GM21390 (cell line): ENCODE measurements around the gene FOXK2.
A peak's percentile ranks its signal among the peaks of the same experiment; 100 is the strongest.
"Not testable (repeated sequence)": the region's sequence is repeated elsewhere in the genome, so short reads cannot be mapped to it uniquely, and the experiment has no call there.

Experiments used
- ATAC-seq: cut with Tn5 transposase; IDR thresholded peaks from one replicate; pipeline ENCODE4 v1.9.1; 2021; ENCODE audit not compliant: unreplicated experiment

FOXK2 gene

DNA sequence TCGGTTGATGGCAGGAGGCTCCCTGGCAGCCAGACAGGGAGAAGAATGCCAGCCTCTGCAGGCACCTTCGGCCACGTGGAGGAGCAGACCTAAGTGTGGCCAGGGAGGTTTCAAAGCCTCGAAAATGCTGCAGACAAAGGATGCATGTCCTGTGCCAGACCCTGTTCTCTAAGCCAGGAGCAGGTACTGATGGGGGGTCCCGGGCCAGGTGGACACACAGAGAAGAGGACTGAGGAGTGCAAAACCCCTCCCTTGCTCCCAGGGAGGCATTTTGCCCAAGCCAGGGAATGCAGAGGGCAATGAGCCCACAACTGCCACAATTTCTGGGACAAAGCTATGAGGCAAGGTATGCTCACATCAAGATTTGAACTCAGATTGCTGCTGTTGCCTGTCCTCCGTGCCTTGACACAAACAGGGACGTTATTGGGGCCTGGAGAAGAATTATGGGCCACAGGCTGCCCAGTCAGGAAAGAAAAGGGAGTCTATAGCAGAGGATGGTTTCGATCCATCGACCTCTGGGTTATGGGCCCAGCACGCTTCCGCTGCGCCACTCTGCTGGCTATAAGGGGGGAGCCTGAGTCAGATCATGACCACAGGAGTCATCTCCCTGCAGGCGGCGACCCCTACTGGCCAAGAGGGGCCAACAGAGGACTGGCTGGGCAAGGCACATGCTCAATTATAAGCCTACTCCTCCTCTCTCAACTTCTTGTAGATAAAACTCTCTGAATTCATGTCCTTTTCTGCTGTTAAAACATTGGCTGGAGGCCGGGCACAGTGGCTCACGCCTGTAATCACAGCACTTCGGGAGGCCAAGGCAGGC is 25.1 kb upstream of the FOXK2 start:
- peak; percentile 57 for ATAC-seq

DNA sequence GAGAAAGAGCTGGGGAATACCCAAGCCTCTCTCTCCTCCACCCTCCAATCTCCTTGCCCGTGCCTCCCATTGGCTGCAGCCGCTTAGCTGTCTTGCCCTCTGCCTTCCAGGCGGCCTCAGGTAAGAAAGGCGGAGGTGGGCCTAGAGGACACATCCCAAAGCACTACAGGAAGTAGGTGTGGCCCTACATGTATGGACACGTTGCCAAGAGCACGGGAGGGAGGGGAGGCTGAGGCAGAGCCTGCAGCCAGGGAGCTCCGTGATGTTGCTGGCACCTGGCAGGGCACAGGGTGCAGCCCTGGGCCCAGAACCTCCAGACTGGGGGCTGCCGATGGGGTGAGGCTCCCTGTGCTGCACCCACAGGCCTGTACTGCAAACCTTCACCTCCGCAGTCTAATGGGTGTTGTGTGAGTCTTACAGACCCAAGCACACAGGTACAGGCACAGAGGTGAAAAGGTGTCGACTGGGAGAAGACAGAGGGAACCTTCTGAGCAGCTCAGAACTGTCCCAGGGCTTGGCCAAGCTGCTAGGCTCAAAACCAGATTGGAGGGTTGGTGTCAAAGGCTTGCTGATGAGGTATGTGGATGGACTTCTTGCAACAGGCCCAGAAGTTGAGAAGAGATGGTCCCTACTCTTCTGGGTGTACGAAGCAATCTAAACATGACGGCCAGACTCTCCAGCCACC is 23.5 kb upstream of the FOXK2 start:
- ATAC-seq: no peak

DNA sequence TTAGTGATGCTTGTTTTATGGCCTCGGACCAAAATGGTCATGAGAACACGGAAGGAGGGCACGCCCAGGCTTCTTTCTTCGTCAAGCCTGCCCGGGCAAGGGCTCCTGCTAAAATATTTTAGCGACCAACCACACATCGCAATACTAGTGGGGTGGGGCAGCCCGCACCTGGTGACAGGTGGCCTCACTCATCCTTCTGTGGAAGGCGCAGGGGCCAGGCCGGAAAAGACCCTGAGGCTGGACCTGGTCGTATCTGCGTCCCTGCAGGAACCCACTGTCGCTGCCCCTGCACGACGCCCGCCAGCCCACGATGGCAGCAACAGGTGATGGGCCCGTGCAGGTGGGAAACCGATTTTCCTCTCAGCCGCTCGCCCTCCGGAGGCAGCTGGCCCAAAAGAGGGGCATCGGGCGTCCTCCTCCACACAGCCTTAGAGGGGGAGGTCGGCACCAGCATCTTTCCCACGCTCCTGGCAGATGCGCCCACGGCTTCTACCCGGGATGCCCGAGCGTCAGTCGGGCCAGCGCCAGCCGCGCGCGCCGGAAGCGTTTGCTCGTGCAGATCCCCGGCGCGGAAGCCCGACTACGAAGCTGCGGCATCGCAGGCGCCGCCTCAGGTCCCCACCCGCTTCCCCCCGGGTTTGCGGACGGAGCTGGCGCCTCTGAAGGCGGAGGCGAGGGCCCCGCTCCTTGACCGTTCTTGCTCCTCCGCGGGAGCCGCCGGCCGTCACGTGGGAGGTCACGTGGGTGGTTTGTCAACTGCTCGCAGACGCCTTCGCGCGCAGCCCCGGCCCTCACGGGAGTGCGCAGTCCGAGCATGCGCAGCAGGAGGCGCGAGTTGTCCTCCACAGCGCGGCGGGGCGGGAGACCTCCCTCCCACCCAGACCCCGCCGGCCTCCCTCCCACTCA is 22.8 kb upstream of the FOXK2 start:
- peak; percentile 53 for ATAC-seq

DNA sequence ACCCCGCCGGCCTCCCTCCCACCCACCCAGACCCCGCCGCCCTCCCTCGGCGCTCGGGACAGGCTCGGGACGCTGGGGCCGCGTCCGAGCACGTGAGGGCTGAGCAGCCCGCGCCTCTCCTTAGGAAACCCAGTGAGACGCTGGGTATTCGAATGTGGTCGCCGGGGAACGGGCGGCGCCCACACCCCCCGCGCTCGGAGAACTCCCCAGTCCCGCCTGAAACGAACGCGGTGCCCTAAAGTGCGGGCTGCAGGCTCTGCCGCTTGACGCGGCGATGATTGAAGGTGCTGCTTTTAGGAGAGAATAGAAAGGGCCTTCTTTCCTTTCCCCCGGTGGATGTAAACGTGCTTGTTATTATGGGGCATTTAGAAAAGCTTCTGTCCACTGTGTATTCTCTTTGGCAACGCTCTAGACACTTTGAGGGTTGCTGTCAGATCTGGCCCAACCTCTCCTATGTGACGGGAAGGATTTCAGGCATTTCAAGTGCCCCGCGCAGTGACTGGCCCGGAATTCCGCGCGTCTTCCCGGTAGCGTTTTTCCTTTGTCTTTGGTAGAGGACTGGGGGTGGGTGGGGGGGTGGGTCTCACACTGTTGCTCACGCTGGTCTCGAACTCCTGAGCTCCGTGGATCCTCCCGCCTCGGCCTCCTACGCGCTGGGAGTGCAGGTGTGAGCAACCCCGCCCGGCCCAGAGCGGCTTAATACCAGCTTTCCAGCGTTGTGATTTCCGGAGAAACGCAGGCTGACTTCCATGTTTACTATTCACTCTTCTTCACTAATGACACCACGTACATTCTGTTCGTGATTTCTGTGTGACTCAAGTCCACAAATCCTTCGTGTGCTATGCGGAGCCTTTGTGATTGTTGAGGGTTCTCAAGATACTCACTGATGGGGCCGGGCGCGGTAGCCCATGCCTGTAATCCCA is 21.8 kb upstream of the FOXK2 start:
- ATAC-seq: peak; percentile 17

DNA sequence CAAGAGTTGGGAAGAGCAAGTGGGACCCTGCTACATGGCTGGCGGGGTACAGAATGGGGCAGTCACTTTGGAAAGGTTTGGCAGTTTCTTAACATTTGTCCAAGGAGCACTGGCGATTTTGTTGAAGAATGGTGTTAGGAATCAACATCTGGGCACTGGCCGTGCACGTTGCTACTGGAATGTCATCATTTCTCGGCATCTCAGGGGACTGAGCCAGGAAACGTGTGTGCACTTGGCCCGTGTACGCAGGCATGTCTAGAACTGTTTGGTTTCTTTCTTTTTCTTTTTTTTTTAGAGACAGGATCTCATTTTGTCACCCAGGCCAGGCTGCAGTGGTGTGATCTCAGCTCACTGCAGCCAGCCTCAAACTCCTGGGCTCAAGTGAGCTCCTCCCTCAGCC is 17.3 kb upstream of the FOXK2 start:
- no peak for ATAC-seq

DNA sequence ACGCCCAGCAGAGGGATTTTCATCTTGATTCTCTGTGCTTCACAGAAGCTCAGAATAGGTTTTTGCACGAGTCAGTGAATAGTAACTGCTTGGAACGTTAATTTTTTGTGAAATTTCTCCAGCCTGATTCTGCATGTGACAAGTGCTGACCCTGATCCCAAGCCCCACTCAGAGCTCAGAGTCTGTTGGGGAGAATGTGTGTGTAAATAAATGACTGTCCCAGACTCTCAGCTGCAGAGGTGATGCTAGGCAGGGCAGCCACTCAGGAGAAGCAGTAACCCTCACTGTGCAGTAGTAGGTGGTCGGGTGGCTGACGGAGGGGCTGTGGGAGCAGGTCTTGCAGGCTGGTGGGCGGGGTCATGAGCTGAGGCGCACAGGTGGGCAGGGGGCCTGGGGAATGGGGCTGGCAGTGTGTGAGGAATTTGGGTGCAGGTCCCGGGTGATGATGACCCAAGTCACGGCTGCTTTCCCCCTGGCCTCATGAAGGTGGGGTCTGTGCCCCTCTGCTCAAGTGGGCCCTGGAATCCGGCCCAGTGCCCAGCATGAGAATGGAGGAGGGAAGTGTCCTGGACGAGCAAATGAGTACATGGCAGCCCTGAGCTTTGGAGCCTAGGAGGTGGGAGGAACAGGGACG is 16.3 kb upstream of the FOXK2 start:
- ATAC-seq: no peak

DNA sequence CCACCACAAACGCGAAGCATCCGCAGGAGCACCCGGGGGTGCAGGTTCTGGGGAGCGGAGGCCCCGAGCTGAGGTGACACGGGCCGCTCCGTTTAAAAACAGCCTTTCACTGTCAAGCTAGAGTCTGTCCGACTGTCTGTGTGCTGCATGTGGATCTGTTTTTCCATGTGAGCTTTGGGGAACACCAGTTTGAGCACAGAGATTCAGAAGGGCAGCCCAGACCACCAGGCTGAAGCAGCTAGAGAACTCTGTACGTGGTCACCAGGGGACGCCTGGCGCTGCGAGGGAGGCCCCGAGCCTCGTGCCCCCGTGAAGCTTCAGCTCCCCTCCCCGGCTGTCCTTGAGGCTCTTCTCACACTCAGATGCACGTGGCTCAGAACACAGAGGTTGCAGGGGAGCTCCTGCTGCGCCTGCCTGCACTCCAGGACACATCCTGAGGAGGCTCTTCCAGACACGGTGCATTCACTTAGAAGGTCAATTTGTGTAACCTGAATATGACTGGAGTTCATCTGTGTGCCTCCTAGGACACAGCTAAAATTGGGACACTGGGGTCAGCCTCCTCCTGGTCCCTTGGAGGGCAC is 15.7 kb upstream of the FOXK2 start:
- ATAC-seq: no peak

DNA sequence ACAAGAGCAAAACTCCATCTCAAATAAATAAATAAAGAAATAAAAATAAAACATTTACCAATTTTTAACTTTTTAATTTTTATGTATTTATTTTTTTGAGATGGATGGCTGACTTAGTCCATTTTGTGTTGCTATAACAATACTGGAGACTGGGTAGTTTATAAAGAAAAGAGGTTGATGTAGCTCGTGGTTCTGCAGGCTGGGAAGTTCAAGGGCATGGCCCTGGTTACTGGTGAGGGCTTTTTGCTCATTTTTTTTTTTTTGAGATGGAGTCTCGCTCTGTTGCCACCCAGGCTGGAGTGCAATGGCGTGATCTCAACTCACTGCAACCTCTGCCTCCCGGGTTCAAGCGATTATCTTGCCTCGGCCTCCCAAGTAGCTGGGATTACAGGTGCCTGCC is 14.2 kb upstream of the FOXK2 start:
- ATAC-seq: no peak

DNA sequence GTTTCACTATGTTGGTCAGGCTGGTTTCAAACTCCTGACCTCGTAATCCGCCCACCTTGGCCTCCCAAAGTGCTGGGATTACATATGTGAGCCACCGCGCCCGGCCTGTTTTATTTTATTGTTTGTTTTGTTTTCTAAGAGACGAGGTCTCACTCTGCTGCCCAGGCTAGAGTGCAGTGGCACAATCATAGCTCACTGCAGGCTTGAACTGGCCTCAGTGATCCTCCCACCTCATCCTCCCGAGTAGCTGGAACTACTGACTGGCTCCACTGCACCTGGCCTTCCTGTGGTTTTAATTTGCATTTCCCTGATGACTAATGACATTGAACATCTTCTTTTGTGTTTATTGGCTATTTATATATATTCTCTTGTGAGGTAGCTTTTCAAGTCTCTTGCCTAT is 13.1 kb upstream of the FOXK2 start:
- peak; percentile 91 for ATAC-seq

DNA sequence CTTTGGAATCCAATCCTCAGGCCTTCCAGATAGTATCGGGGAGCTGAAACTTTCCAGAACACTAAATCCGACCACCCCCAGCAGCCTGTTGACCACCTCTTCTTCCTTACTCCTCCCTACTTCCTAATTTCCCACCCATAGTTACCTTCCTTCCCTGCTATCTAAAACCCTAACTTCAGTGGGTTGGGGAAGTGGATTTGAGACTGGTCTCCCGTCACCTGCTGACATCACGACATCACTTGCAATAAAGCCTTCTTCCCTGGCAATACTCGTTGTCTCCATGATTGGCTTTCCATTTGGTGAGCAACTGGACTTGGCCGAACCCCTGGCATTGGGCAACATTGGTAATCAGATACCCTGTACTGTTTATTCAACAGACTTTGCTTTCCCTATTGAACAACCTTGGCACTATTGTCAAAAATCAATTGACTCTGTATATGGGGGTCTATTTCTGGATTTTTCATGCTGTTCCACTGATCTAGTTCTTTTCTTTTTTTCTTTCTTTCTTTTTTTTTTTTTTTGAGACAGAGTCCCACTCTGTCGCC is 11.8 kb upstream of the FOXK2 start:
- no peak for ATAC-seq

DNA sequence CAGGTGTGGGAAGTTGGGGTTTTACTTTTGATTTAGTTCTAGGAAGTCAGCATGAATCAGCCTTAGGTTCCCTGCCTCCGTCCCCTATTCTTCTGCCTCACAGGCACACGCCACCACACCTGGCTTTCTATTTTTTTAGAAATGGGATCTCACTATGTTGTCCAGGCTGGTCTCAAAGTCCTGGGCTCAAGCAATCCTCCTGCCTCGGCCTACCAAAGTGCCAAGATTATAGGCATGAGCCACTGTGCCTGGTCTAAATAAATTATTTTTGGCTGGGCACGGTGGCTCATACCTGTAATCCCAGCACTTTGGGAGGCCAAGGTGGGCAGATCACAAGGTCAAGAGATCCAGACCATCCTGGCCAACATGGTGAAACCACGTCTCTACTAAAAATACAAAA is 7.9 kb upstream of the FOXK2 start:
- not testable (repeated sequence) for ATAC-seq

DNA sequence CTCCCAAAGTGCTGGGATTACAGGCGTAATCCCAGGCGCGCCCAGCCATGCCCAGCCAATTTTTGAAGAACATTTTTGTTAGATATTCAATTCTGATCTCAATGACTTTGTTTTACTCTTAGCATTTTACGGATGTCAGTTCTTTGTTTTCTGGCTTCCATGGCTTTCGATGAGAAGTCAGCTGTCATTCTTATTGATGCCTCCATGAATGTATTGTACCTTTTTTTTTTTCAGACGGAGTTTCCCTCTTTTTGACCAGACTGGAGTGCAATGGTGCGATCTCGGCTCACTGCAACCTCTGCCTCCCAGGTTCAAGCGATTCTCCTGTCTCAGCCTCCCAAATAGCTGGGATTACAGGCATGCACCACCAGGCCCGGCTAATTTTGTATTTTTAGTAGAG is 5.7 kb upstream of the FOXK2 start:
- ATAC-seq: not testable (repeated sequence)

DNA sequence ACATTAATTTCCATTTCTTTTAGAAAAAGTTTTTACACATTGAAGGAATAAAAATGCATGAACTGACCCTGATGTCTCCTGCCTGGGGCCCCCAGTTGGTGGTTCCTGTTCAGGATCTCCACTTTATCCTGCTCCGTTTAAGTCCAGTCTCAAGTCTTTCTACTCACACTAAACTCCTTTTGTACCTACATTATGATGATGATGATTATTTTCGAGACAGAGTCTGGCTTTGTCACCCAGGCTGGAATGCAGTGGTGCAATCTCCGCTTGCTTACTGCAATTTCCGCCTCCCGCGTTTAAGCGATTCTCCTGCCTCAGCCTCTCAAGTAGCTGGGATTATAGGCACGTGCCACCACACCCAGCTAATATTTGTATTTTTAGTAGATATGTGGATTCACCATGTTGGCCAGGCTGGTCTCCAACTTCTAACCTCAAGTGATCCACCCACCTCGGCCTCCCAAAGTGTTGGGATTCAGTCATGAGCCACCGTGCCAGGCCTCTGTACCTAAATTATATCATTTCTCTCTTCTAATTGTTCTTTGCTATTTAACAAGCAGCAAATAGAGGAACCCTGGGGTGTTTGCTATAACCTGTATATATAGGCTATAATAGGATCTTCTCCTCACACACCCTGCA is 2.2 kb upstream of the FOXK2 start:
- no peak for ATAC-seq

DNA sequence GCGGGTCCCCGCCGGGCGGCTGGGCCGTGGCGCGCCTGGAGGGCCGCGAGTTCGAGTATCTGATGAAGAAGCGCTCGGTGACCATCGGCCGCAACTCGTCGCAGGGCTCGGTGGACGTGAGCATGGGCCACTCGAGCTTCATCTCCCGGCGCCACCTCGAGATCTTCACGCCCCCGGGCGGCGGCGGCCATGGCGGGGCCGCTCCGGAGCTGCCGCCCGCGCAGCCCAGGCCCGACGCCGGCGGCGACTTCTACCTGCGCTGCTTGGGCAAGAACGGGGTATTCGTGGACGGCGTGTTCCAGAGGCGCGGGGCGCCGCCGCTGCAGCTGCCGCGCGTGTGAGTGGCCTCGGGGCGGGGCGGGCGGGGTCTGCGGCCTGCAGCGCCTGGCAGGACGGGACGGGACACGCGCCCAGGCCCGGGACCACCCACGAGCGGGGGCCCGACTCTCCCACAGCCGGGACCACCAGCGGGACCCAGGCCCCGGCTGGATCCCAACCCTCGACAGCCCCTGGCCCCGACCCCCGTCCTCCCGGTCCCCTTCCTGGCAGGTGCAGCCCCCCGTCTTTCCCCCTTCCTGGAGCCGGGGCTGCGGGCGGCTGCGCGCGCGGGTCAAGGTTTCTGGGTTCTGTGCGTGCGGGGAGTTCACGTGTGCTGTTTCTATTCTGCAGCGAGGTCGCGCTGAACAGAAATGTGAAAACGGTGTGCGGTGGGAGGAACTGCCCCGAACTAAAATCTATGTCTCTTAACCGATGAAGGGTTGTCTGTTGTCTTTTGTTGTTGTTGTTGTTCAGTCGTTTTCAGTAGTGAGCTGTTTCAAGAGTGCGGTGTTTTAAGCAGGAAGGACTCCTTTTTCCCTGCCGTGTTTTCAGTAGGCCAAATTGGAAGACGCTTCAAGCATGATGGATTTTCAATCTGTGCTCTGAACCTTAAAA is 705 bp downstream of the FOXK2 start:
- no peak for ATAC-seq

DNA sequence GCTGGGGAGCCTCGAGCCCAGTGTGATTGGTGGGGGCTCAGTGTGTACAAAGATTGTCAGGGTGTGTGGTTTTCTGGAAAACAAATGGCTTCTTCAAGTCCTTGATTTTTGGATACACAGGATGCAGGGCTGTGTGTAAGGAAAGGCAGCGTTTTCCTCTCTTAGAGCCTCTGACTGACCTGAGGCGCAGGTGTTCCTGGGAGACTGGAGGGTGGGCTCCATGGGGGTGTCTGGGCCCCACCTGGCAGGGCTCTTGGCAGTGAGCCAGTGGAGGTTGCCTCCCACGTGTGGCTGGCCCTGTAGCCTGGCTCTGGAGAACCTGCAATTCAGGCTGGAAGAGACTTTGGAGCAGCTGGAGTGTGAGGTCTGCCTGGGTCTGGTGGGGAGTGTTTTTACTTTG is 5.0 kb downstream of the FOXK2 start:
- no peak for ATAC-seq

DNA sequence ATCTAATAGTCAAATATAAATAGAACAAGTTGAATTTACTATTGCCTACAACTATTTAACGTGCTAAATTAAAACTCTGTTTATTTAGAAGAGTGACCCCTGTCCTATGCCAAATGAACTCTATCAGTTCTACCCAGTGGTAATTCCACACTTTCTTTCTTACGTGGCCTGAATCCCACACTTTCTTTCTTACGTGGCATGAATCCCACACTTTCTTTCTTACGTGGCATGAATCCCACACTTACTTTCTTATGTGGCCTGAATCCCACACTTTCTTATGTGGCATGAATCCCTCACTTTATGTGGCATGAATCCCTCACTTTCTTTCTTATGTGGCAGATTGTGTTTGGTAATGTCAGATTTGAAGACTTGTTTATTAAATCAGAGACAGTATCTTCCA is 6.2 kb downstream of the FOXK2 start:
- ATAC-seq: no peak

DNA sequence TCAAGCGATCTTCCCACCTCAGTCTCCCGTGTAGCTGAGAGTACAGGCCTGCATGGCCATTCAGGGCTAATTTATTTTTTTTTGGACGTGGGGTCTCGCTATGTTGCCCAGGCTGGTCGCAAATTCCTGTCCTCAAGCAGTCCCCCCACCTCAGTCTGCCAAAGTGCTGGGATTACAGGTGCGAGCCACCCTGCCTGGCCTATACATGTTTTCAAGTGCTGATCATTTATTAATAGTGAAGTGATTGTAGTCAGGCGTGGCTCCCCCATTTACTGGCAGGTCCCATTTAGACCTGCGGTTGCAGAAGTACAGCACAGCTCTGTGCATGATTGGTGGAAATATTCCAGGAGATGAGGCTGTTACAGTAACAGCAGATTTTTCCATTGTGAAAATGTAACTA is 8.4 kb downstream of the FOXK2 start:
- no peak for ATAC-seq
